GM10266 (cell line): ENCODE results near the gene SMIM20.

Experiments used
- DNase-seq: peaks from one replicate; pipeline ENCODE4 v3.0.0; 2012; ENCODE audit errors: extremely low spot score
- CTCF ChIP-seq: IDR thresholded peaks from 2 replicates; pipeline ENCODE4 v1.5.1; 2012; ENCODE audit warnings: mild to moderate bottlenecking, low read depth; ENCODE audit not compliant: control insufficient read depth, insufficient read depth; ENCODE audit errors: missing control alignments

SMIM20 gene

GRCh38 chr4:25958110-25958509 lies 44.1 kb downstream of the SMIM20 start:
- TF ChIP-seq CTCF: no peak
- DNase-seq: no peak

- DNase-seq: no peak
- no peak for TF ChIP-seq CTCF
Measured at GRCh38 chr4:25962393-25962792, 48.4 kb downstream of the SMIM20 start.

GRCh38 chr4:25965629-25966028 lies 51.6 kb downstream of the SMIM20 start:
- TF ChIP-seq CTCF: no peak
- DNase-seq: no peak

- no peak for DNase-seq
- no peak for TF ChIP-seq CTCF
Measured at GRCh38 chr4:25966171-25966570, 52.2 kb downstream of the SMIM20 start.

- no peak for DNase-seq
- no peak for TF ChIP-seq CTCF
Measured at GRCh38 chr4:25969374-25970155, 55.5 kb downstream of the SMIM20 start.

GRCh38 chr4:25970226-25970675 lies 56.2 kb downstream of the SMIM20 start:
- TF ChIP-seq CTCF: no peak
- DNase-seq: peak; percentile 21

- TF ChIP-seq CTCF: no peak
- DNase-seq: no peak
Measured at GRCh38 chr4:25970691-25971432, 56.8 kb downstream of the SMIM20 start.
